Suprapubic skin (tissue), 4 donors: Measurements from ENCODE around the gene FAR2. TPM values are rescaled to one million over a fixed set of nuclear protein-coding genes. Genes with fewer than 3 reads are reported as not detected.

Experiments
- DNase-seq, 2 donors: peaks; one replicate each; pipeline ENCODE4 v3.0.0-alpha.2; 2019; ENCODE audit warnings: low spot score in 2 of 2
- H3K27ac ChIP-seq: fragments of 200-600 bp; sonication (generic); one replicate; pipeline ENCODE4 v1.5.1; 2019
- H3K27me3 ChIP-seq: fragments of 200-600 bp; sonication (generic); one replicate; pipeline ENCODE4 v1.5.1; 2019
- H3K36me3 ChIP-seq: fragments of 200-600 bp; sonication (generic); one replicate; pipeline ENCODE4 v1.5.1; 2019
- H3K4me1 ChIP-seq: fragments of 200-600 bp; sonication (generic); one replicate; pipeline ENCODE4 v1.5.1; 2019
- H3K4me3 ChIP-seq: fragments of 200-600 bp; sonication (generic); one replicate; pipeline ENCODE4 v1.5.1; 2019; ENCODE audit warnings: mild to moderate bottlenecking
- H3K9me3 ChIP-seq: fragments of 200-600 bp; sonication (generic); one replicate; pipeline ENCODE4 v1.5.1; 2019
- CTCF ChIP-seq, 2 donors: fragments of 200-600 bp in 1 of 2; fragments of 450-650 bp in 1 of 2; sonication (generic) in 1 of 2; IDR thresholded peaks; one replicate each; pipeline ENCODE4 v1.5.1; 2016 to 2019; ENCODE audit warnings: antibody characterized with exemption in 2 of 2, mild to moderate bottlenecking in 1 of 2, moderate library complexity in 1 of 2
- EP300 ChIP-seq: sonication (generic); formaldehyde crosslinking; IDR thresholded peaks from one replicate; pipeline ENCODE4 v1.6.1; 2017; ENCODE audit warnings: antibody characterized with exemption
- POLR2A ChIP-seq, 2 donors: fragments of 450-650 bp; IDR thresholded peaks; one replicate each; pipeline ENCODE4 v1.6.1; 2017; ENCODE audit warnings: antibody characterized with exemption in 2 of 2, mild to moderate bottlenecking in 2 of 2, moderate library complexity in 2 of 2
- POLR2AphosphoS5 ChIP-seq, 3 donors: sonication (generic); formaldehyde crosslinking; IDR thresholded peaks; one replicate each; pipeline ENCODE4 v1.6.1; 2017; ENCODE audit warnings: antibody characterized with exemption in 3 of 3
- WGBS: methylation state at CpG from one replicate; pipeline ENCODE4 v1.1.5; 2018; 5-methylcytosine and 5-hydroxymethylcytosine counted together
- total RNA-seq, 4 donors: library from RNA; depleted of rRNA; stranded (reverse); fragments of >200 nt; gene quantifications; one replicate each; pipeline ENCODE4 v1.1.0, GENCODE V29; 2016

Gene FAR2
- total RNA-seq, 4 donors from 2014 or later: 20.0 to 41.8 (median 30.6) TPM

DNA sequence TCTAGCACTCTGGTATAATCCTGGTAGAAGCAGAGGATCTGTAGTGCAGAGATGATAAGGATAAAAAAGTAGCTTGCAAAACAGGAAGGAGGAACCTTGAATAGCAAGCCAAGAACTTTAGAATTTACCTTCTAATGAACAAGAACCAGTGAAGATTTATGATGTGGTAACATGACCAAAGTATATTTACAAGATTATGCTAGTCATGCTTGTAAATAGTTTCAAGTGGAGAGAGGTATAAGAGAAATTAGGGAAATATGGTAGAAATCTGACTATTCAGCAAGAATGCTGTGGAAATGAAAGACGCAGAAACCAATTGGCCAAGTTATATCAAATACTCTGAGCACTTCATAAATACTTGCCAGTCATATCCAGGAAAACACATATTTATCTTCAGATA, 184.1 kb downstream of the FAR2 start:
- no peak overlapping the region for H3K27ac ChIP-seq
- no peaks in the 10 kb centered on the region for H3K27me3 ChIP-seq
- no peak for TF ChIP-seq POLR2A (IDR thresholded peaks at IDR 0.05)
- no peak for TF ChIP-seq EP300
- no peak for TF ChIP-seq POLR2AphosphoS5 (IDR thresholded peaks at IDR 0.05)
- no peak for TF ChIP-seq CTCF (IDR thresholded peaks at IDR 0.05)
- no peak for DNase-seq
- 0% methylated on average over 1 of the region's 1 CpG for WGBS
- no peaks in the 10 kb centered on the region for H3K4me1 ChIP-seq
- H3K36me3 ChIP-seq: peaks cover 16% of the 10 kb centered on the region
- no peaks in the 10 kb centered on the region for H3K9me3 ChIP-seq
- H3K4me3 ChIP-seq: no peak overlapping the region

DNA sequence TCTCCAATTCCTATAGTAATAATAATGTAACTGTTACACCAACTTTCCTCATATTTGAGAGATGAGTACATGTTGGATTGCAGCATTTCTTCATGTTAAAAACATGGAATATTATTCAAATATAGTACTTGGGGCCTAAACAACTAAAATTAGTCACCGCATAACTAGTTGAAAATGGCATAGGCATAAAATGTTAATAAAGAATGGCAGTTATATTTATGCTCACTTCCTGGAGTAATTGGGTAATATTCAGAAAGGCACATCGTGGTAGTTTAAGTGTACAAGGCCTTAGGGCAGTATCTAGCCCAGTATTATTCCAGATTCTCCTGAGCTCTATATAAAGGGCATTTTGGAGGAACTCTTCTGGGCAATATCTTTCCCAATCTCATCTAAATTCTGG, 185.9 kb downstream of the FAR2 start:
- no peaks in the 10 kb centered on the region for H3K27me3 ChIP-seq
- H3K9me3 ChIP-seq: no peaks in the 10 kb centered on the region
- H3K36me3 ChIP-seq: peaks cover 22% of the 10 kb centered on the region
- TF ChIP-seq POLR2A (IDR thresholded peaks at IDR 0.05): no peak
- TF ChIP-seq POLR2AphosphoS5 (IDR thresholded peaks at IDR 0.05): no peak
- TF ChIP-seq CTCF (IDR thresholded peaks at IDR 0.05): no peak
- no peak for TF ChIP-seq EP300
- no peaks in the 10 kb centered on the region for H3K4me1 ChIP-seq
- H3K4me3 ChIP-seq: no peak overlapping the region
- 76% methylated on average over 2 of the region's 2 CpGs for WGBS
- H3K27ac ChIP-seq: no peak overlapping the region
- DNase-seq: no peak

- Histone ChIP-seq H3K9me3 (no peaks in the 10 kb centered on the region), H3K36me3 (peaks cover 37% of the 10 kb centered on the region), H3K27ac (no peak overlapping the region), H3K4me1 (no peaks in the 10 kb centered on the region), H3K27me3 (no peaks in the 10 kb centered on the region), H3K4me3 (no peak overlapping the region)
- DNase-seq: no peak
- WGBS: 97% methylated on average over 1 of the region's 1 CpG
- no peak for TF ChIP-seq POLR2A (IDR thresholded peaks at IDR 0.05)
- no peak for TF ChIP-seq EP300
- no peak for TF ChIP-seq CTCF (IDR thresholded peaks at IDR 0.05)
- TF ChIP-seq POLR2AphosphoS5 (IDR thresholded peaks at IDR 0.05): no peak
These were observed 188.2 kb downstream of the FAR2 start for GRCh38 chr12:29337325-29337724.

DNA sequence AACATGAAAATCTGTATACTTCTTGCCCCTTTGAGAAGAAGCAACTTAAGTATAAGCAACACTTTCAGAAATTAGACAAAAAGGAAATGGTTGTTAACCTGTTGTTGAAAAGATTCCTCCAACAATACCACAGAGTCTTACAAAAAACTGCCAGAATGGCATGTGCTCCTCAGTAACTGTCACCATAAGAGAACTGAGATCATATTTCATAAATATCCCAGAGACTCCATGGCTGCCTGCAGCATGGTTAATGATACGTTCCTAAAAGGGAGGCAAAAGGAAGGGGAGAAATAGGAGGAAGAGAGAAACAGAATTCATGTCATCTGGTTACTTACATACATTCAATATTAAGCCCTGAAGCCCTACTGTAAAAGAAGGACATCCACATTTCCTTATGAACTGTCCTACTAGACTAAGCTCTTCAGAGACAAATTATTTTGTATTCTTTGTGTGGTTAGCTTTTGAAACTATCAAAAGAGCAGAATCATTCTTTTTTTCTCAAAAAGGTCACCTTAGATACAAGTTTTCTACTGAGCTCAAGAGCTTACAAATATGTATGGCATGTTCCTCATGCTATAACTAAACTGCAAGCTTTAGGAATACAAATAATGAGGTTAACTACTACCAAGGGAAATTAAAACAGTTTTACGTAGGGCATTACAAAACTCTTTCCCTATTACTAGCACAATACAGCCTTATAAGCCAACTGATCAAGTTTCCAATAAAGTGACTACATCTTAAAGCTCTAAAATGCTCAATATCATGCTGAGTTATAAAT, 194.1 kb downstream of the FAR2 start:
- H3K27me3 ChIP-seq: no peaks in the 10 kb centered on the region
- no peaks in the 10 kb centered on the region for H3K9me3 ChIP-seq
- DNase-seq: no peak
- no peaks in the 10 kb centered on the region for H3K4me1 ChIP-seq
- no peak for TF ChIP-seq POLR2A (IDR thresholded peaks at IDR 0.05)
- no peak for TF ChIP-seq POLR2AphosphoS5 (IDR thresholded peaks at IDR 0.05)
- no peak for TF ChIP-seq EP300
- TF ChIP-seq CTCF (IDR thresholded peaks at IDR 0.05): no peak
- H3K4me3 ChIP-seq: no peak overlapping the region
- no peak overlapping the region for H3K27ac ChIP-seq
- peaks cover 60% of the 10 kb centered on the region for H3K36me3 ChIP-seq
- 84% methylated on average over 2 of the region's 2 CpGs for WGBS

GRCh38 chr12:29346769-29347421, 197.8 kb downstream of the FAR2 start:
- 92% methylated on average over 3 of the region's 3 CpGs for WGBS
- no peak for DNase-seq
- no peaks in the 10 kb centered on the region for H3K27me3 ChIP-seq
- no peak overlapping the region for H3K4me3 ChIP-seq
- H3K27ac ChIP-seq: no peak overlapping the region
- H3K9me3 ChIP-seq: no peaks in the 10 kb centered on the region
- peaks cover 8% of the 10 kb centered on the region for H3K4me1 ChIP-seq
- peaks cover 42% of the 10 kb centered on the region for H3K36me3 ChIP-seq
- no peak for TF ChIP-seq CTCF (IDR thresholded peaks at IDR 0.05)
- TF ChIP-seq POLR2A (IDR thresholded peaks at IDR 0.05): no peak
- no peak for TF ChIP-seq POLR2AphosphoS5 (IDR thresholded peaks at IDR 0.05)
- no peak for TF ChIP-seq EP300
